SU-DHL-6 (cell line): ENCODE results near the gene CFAP58.

Experiments
- H2AFZ ChIP-seq: fragments of 200-600 bp; sonication (generic); 2 replicates; pipeline ENCODE4 v1.6.1; 2014; ENCODE audit warnings: low read depth, mild to moderate bottlenecking, moderate library complexity, mixed read lengths, antibody characterized with exemption, low read length; ENCODE audit not compliant: severe bottlenecking
- H3F3A ChIP-seq: fragments of 200-600 bp; shearing (Covaris generic); 2 replicates; pipeline ENCODE4 v1.6.0; 2016; ENCODE audit warnings: antibody characterized with exemption, mild to moderate bottlenecking; ENCODE audit not compliant: insufficient read depth
- H3K27ac ChIP-seq: fragments of 200-600 bp; sonication (generic); 2 replicates; pipeline ENCODE4 v1.5.1; 2016; ENCODE audit warnings: low read depth, mild to moderate bottlenecking, low read length, moderate library complexity, mixed read lengths
- H3K27me3 ChIP-seq: fragments of 200-600 bp; sonication (generic), shearing (Covaris generic); 2 replicates; pipeline ENCODE4 v1.6.0; 2014; ENCODE audit warnings: mild to moderate bottlenecking, low read length
- H3K36me3 ChIP-seq: fragments of 200-600 bp; sonication (generic); 2 replicates; pipeline ENCODE4 v1.6.1; 2014; ENCODE audit warnings: mild to moderate bottlenecking, low read length, mixed read lengths
- H3K4me2 ChIP-seq: fragments of 300-600, 200-600 bp; shearing (Covaris generic), sonication (generic); 2 replicates; pipeline ENCODE4 v1.6.0; 2014; ENCODE audit warnings: low read length, low read depth, mild to moderate bottlenecking; ENCODE audit not compliant: poor library complexity, severe bottlenecking
- H3K4me3 ChIP-seq: fragments of 200-600 bp; sonication (generic); 2 replicates; pipeline ENCODE4 v1.5.1; 2014; ENCODE audit warnings: antibody characterized with exemption, low read length, mild to moderate bottlenecking, mixed read lengths; ENCODE audit not compliant: insufficient read depth, poor library complexity, severe bottlenecking
- H3K79me2 ChIP-seq: fragments of 200-600 bp; sonication (generic); 2 replicates; pipeline ENCODE4 v1.6.1; 2014; ENCODE audit warnings: mild to moderate bottlenecking, low read length, moderate library complexity; ENCODE audit not compliant: insufficient read depth
- H3K9ac ChIP-seq: fragments of 200-600 bp; sonication (generic); 2 replicates; pipeline ENCODE4 v1.7.0; 2014; ENCODE audit warnings: mild to moderate bottlenecking, low read length
- H3K9me2 ChIP-seq: fragments of 200-600 bp; sonication (generic); replicated peaks from 2 replicates; pipeline ENCODE4 v1.6.1; 2014; ENCODE audit warnings: low read length; ENCODE audit not compliant: insufficient read depth
- H3K9me3 ChIP-seq: fragments of 200-600 bp; sonication (generic); 2 replicates; pipeline ENCODE4 v1.6.1; 2014; ENCODE audit warnings: low read length, mixed read lengths; ENCODE audit not compliant: insufficient read depth
- H4K20me1 ChIP-seq: fragments of 200-600 bp; sonication (generic); 2 replicates; pipeline ENCODE4 v1.6.1; 2014; ENCODE audit warnings: low read depth, mild to moderate bottlenecking, antibody characterized with exemption, low read length, moderate library complexity, mixed read lengths
- CTCF ChIP-seq: fragments of 200-600 bp; sonication (generic); IDR thresholded peaks from one replicate; pipeline ENCODE4 v1.5.1; 2017; ENCODE audit warnings: antibody characterized with exemption, mild to moderate bottlenecking, low read length, moderate library complexity; ENCODE audit not compliant: insufficient read depth, poor library complexity, severe bottlenecking
- EZH2phosphoT487 ChIP-seq: fragments of 200-600 bp; sonication (generic), shearing (Covaris generic); conservative IDR thresholded peaks from 2 replicates; pipeline ENCODE4 v1.6.1; 2018; ENCODE audit warnings: mild to moderate bottlenecking, antibody characterized with exemption, low read length, moderate library complexity, mixed read lengths

CFAP58 gene

GRCh38 chr10:104306897-104307296 is 46.7 kb upstream of the CFAP58 start:
- Histone ChIP-seq H3K27me3 (no peaks in the 10 kb centered on the region), H4K20me1 (no peaks in the 10 kb centered on the region; the same call in 1 of the 2 replicates), H3K4me3 (no peak overlapping the region), H3K27ac (no peak overlapping the region), H3K36me3 (no peaks in the 10 kb centered on the region), H3F3A (no peaks in the 10 kb centered on the region; the same call in 1 of the 2 replicates), H3K9ac (no peak overlapping the region), H3K4me2 (no peak overlapping the region), H3K9me2 (no peaks in the 10 kb centered on the region), H2AFZ (no peak overlapping the region), H3K9me3 (no peaks in the 10 kb centered on the region), H3K79me2 (no peaks in the 10 kb centered on the region)
- TF ChIP-seq CTCF (no peak), EZH2phosphoT487 (no peak)

- Histone ChIP-seq H4K20me1 (no peaks in the 10 kb centered on the region; the same call in 1 of the 2 replicates), H2AFZ (no peak overlapping the region), H3K4me2 (no peak overlapping the region), H3K27me3 (no peaks in the 10 kb centered on the region), H3K27ac (no peak overlapping the region), H3K36me3 (no peaks in the 10 kb centered on the region), H3F3A (no peaks in the 10 kb centered on the region; the same call in 1 of the 2 replicates), H3K9ac (no peak overlapping the region), H3K9me3 (no peaks in the 10 kb centered on the region), H3K4me3 (no peak overlapping the region), H3K79me2 (no peaks in the 10 kb centered on the region), H3K9me2 (no peaks in the 10 kb centered on the region)
- TF ChIP-seq EZH2phosphoT487 (no peak), CTCF (no peak)
Measured at GRCh38 chr10:104307576-104308438, 45.8 kb upstream of the CFAP58 start.

GRCh38 chr10:104308439-104308903 is 45.2 kb upstream of the CFAP58 start:
- no peaks in the 10 kb centered on the region for H3K9me2 ChIP-seq
- no peaks in the 10 kb centered on the region for H3K79me2 ChIP-seq
- no peaks in the 10 kb centered on the region for H3K36me3 ChIP-seq
- H3K27me3 ChIP-seq: no peaks in the 10 kb centered on the region
- no peak overlapping the region for H2AFZ ChIP-seq
- H4K20me1 ChIP-seq: no peaks in the 10 kb centered on the region; the same call in 1 of the 2 replicates
- H3K9me3 ChIP-seq: no peaks in the 10 kb centered on the region
- no peak overlapping the region for H3K9ac ChIP-seq
- H3K27ac ChIP-seq: no peak overlapping the region
- no peak overlapping the region for H3K4me3 ChIP-seq
- H3F3A ChIP-seq: no peaks in the 10 kb centered on the region; the same call in 1 of the 2 replicates
- no peak overlapping the region for H3K4me2 ChIP-seq
- TF ChIP-seq CTCF: no peak
- no peak for TF ChIP-seq EZH2phosphoT487
